Nephron (organoid): ENCODE measurements around the gene SHROOM2.

Experiments used
- H3K27ac Mint-ChIP-seq, 3 experiments: 2 replicates each; pipeline ENCODE4 v1.8.0; 2020; ENCODE audit warnings: mixed read lengths in 3 of 3, mild to moderate bottlenecking in 2 of 3, moderate library complexity in 1 of 3
- H3K27me3 Mint-ChIP-seq: 2 replicates; pipeline ENCODE4 v1.8.0; 2021; ENCODE audit warnings: low read depth, mild to moderate bottlenecking, moderate library complexity, mixed read lengths
- H3K36me3 Mint-ChIP-seq: 2 replicates; pipeline ENCODE4 v1.8.0; 2020; ENCODE audit warnings: low read depth, mixed read lengths
- H3K4me1 Mint-ChIP-seq: 2 replicates; pipeline ENCODE4 v1.8.0; 2020; ENCODE audit warnings: mixed read lengths
- H3K4me3 Mint-ChIP-seq, 3 experiments: 2 replicates each; pipeline ENCODE4 v1.8.0; 2020; ENCODE audit warnings: mild to moderate bottlenecking in 3 of 3, mixed read lengths in 3 of 3, moderate library complexity in 2 of 3
- H3K9me3 Mint-ChIP-seq: 2 replicates; pipeline ENCODE4 v1.8.0; 2020; ENCODE audit warnings: mixed read lengths
- CTCF ChIP-seq, 3 experiments: fragments of 200-600 bp; sonication (generic); IDR thresholded peaks; one replicate each; pipeline ENCODE4 v1.5.0; 2021; ENCODE audit warnings: antibody characterized with exemption in 3 of 3; ENCODE audit not compliant: unreplicated experiment in 3 of 3

The SHROOM2 gene

GRCh38 chrX:9845578-9845952, 59.3 kb downstream of the SHROOM2 start:
- TF ChIP-seq CTCF (IDR thresholded peaks at IDR 0.05; ENCODE audit: unreplicated experiment in 3 of 3), result no peak
- Mint-ChIP-seq H3K27me3 (no peaks in the 10 kb centered on the region), H3K4me1 (peaks cover 46% of the 10 kb centered on the region), H3K27ac (peak overlapping the region; percentile 80 to 94 (median 83)), H3K9me3 (peaks cover 9% of the 10 kb centered on the region), H3K36me3 (no peaks in the 10 kb centered on the region), H3K4me3 (peak overlapping the region in 2 of 3 experiments; percentile 10 to 30)

- H3K27ac Mint-ChIP-seq, result peak overlapping the region; percentile 78 to 85 (median 80)
- H3K4me1 Mint-ChIP-seq, result peaks cover 41% of the 10 kb centered on the region
- H3K27me3 Mint-ChIP-seq, result no peaks in the 10 kb centered on the region
- no peaks in the 10 kb centered on the region for H3K36me3 Mint-ChIP-seq
- peaks cover 9% of the 10 kb centered on the region for H3K9me3 Mint-ChIP-seq
- no peak overlapping the region for H3K4me3 Mint-ChIP-seq
- TF ChIP-seq CTCF (IDR thresholded peaks at IDR 0.05; ENCODE audit: unreplicated experiment in 3 of 3), result no peak
Measured at GRCh38 chrX:9846631-9847030, 60.4 kb downstream of the SHROOM2 start.

GRCh38 chrX:9847071-9847470, 60.8 kb downstream of the SHROOM2 start:
- peak overlapping the region; percentile 78 to 85 (median 80) for H3K27ac Mint-ChIP-seq
- no peaks in the 10 kb centered on the region for H3K27me3 Mint-ChIP-seq
- no peak for TF ChIP-seq CTCF (IDR thresholded peaks at IDR 0.05; ENCODE audit: unreplicated experiment in 3 of 3)
- peaks cover 44% of the 10 kb centered on the region for H3K4me1 Mint-ChIP-seq
- H3K9me3 Mint-ChIP-seq, result peaks cover 9% of the 10 kb centered on the region
- no peaks in the 10 kb centered on the region for H3K36me3 Mint-ChIP-seq
- peak overlapping the region in 2 of 3 experiments; percentile 46 to 56 for H3K4me3 Mint-ChIP-seq

- peak overlapping the region; percentile 76 to 94 (median 83) for H3K27ac Mint-ChIP-seq
- H3K27me3 Mint-ChIP-seq, result no peaks in the 10 kb centered on the region
- peaks cover 34% of the 10 kb centered on the region for H3K4me1 Mint-ChIP-seq
Measured at GRCh38 chrX:9848718-9849479, 62.7 kb downstream of the SHROOM2 start.

GRCh38 chrX:9851890-9852289, 65.7 kb downstream of the SHROOM2 start:
- H3K4me1 Mint-ChIP-seq, result peaks cover 47% of the 10 kb centered on the region
- no peaks in the 10 kb centered on the region for H3K36me3 Mint-ChIP-seq
- TF ChIP-seq CTCF (IDR thresholded peaks at IDR 0.05; ENCODE audit: unreplicated experiment in 3 of 3), result no peak
- no peak overlapping the region for H3K4me3 Mint-ChIP-seq
- H3K27me3 Mint-ChIP-seq, result no peaks in the 10 kb centered on the region
- H3K27ac Mint-ChIP-seq, result peak overlapping the region; percentile 59 to 69 (median 61)
- H3K9me3 Mint-ChIP-seq, result peaks cover 4% of the 10 kb centered on the region

More at GRCh38 chrX:9848718-9849479, 62.7 kb downstream of the SHROOM2 start:
- Mint-ChIP-seq H3K4me3 (peak overlapping the region; percentile 49 to 67 (median 57)), H3K36me3 (no peaks in the 10 kb centered on the region), H3K9me3 (peaks cover 6% of the 10 kb centered on the region)
- TF ChIP-seq CTCF (IDR thresholded peaks at IDR 0.05; ENCODE audit: unreplicated experiment in 3 of 3), result no peak

- Mint-ChIP-seq H3K4me1 (peaks cover 44% of the 10 kb centered on the region), H3K27me3 (no peaks in the 10 kb centered on the region), H3K36me3 (no peaks in the 10 kb centered on the region), H3K4me3 (no peak overlapping the region), H3K9me3 (peaks cover 4% of the 10 kb centered on the region), H3K27ac (peak overlapping the region; percentile 20 to 66 (median 39))
- TF ChIP-seq CTCF (IDR thresholded peaks at IDR 0.05; ENCODE audit: unreplicated experiment in 3 of 3), result no peak
Measured at GRCh38 chrX:9853307-9853706, 67.1 kb downstream of the SHROOM2 start.
